ENCODE results near the gene ARPP19.
"Not testable (repeated sequence)": the region's sequence is repeated elsewhere in the genome, so short reads cannot be mapped to it uniquely, and the experiment has no call there.

The ARPP19 gene

GRCh38 chr15:52512869-52513268 lies 56.0 kb downstream of the ARPP19 start:
- not testable (repeated sequence) for DNase-seq (ENCODE audit: low spot score)

- no peak for DNase-seq (ENCODE audit: low spot score)
Observed at GRCh38 chr15:52511084-52511483, 57.7 kb downstream of the ARPP19 start.

- no peak for DNase-seq (ENCODE audit: low spot score)
Observed at GRCh38 chr15:52509500-52510245, 59.2 kb downstream of the ARPP19 start.

GRCh38 chr15:52506549-52506948 lies 62.3 kb downstream of the ARPP19 start:
- no peak for DNase-seq (ENCODE audit: low spot score)

- DNase-seq (ENCODE audit: low spot score): no peak
Observed at GRCh38 chr15:52505151-52505550, 63.7 kb downstream of the ARPP19 start.

DNA sequence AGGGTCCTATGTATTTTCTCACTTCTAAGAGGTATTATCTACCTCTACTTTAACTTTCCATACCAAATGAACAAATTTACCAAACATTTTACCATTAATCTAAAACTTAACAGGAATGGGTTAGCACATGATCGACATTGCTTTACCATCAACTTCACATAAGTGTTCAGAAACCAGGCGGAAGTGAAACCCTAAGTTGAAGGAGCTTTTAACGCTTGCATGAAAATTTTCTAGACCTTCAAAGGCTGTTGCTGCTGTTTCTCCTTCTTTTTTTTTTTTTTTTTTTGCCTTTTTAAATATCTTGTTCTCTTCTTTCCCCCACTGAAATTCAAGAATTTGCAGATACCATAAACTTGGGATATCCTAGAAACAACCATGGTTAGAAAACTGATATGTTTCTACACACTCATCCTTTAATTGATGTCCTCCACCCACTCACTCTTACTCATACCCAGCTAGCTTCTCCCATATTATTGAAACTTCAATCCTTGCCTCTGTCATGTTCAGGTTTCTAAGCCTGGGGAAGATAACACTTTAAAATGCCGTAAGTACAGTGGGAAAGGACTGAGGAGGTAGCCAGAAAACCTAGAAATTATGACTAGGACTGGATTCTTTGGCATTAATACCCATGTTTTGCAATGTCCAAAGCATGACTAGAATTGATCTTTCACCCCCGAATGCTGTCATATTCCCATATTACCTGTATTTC lies 64.9 kb downstream of the ARPP19 start:
- peak; percentile 33 for DNase-seq (ENCODE audit: low spot score)

- no peak for DNase-seq (ENCODE audit: low spot score)
Observed at GRCh38 chr15:52502608-52503007, 66.2 kb downstream of the ARPP19 start.

GRCh38 chr15:52499506-52499905 lies 69.3 kb downstream of the ARPP19 start:
- DNase-seq (ENCODE audit: low spot score): no peak

GRCh38 chr15:52498706-52499105 lies 70.1 kb downstream of the ARPP19 start:
- DNase-seq (ENCODE audit: low spot score): no peak
